AG09319 (cell line): Measurements from ENCODE around the gene AMH.

Source experiments
- DNase-seq: peaks from one replicate; pipeline ENCODE4 v3.0.0-alpha.2; 2010; ENCODE audit warnings: low read depth; ENCODE audit errors: extremely low read depth
- CTCF ChIP-seq: IDR thresholded peaks from 2 replicates; pipeline ENCODE4 v1.5.1; 2011; ENCODE audit warnings: low read depth, mild to moderate bottlenecking, inconsistent platforms, low read length, moderate library complexity

The AMH gene

DNA sequence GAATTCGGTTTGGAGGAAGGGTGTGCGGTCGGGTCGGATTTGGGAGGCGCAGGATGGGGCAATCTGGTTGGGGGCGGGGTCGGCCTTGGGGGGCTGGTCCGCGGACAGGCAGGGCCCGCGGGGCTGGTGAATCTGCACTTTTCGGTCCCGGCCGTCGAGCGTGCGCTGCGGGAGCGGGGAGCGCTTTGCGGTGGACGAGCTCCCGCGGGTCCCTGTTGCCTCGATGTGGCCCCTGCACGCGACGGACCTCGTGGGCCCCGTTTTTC, 21.0 kb downstream of the AMH start:
- no peak for TF ChIP-seq CTCF
- no peak for DNase-seq

DNA sequence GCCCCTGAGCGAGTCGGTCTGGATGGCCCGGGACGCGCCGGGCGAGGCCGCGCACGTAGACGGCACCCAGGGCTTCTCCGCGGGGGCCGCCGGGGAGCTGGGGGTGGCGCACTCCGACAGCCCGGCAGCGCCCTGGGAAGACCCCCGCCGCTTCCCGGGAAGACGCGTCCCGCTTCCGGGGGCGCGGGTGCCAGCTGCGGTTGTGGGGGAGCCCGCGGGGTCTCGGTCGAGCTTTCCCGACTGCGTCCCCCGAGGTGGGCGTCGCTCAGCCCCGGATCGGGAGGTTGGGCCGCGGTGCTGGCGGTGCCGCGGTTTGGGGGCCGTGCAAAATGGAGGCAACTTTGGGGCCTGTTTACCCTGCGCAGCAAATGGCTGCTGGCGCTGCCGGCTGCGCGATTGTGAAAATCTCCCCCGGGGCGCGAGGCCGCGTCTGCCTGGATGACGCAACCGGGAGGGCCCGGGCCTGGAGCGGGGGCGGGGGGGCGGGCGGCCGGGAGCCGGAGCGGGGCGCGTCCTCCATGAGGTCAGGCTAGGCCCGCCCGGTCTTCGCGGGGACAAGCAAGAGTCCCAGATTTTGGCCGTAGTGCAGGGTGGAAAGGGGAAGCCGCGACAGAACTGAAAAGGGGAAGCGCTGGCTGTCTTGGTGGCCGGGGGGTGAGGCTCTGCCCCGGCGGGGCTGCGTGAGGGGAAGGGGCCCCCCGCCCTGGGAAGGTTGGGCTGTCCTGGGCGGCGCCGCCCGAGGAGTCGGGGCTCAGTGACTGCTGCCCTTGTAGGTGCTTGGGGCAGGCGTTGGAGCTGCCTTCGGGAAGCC, 21.5 kb downstream of the AMH start:
- DNase-seq: peak; percentile 67
- no peak for TF ChIP-seq CTCF

DNA sequence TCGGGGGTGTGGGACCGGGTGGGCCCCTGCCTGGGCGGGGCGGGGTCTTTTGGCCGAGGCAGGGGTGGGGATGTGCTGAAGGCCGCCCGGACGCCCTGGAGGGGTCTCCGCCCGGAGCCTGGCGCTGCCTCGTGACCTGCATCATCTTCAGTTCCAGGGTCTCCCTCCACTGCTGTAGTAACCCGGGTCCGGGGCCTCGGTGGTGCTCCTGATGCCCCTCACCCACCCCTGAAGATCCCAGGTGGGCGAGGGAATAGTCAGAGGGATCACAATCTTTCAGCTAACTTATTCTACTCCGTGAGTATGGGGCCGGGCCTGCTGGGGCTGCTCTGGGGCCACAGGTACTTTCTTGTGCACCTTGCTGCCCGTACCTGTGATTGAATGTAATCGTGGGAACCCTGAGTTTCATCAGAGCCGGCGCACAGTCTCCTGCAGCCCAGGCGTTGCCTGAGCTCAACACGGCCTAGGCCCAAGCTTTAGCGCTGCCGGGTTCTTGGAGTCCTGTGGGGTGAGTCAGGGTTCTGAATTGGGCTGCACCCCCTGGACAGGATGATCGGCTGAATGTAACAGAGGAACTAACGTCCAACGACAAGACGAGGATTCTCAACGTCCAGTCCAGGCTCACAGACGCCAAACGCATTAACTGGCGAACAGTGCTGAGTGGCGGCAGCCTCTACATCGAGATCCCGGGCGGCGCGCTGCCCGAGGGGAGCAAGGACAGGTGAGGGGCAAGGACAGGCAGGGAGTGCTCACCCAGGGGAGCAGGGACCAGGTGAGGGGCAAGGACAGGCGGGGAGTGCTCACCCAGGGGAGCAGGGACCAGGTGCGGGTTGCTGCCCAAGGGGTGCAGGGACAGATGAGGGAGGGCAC, 22.3 kb downstream of the AMH start:
- no peak for TF ChIP-seq CTCF
- DNase-seq: no peak

- TF ChIP-seq CTCF: peak; percentile 82
- DNase-seq: no peak
These were observed 24.4 kb downstream of the AMH start for GRCh38 chr19:2273356-2274184.

GRCh38 chr19:2274185-2274711, 25.1 kb downstream of the AMH start:
- no peak for DNase-seq
- TF ChIP-seq CTCF: no peak

DNA sequence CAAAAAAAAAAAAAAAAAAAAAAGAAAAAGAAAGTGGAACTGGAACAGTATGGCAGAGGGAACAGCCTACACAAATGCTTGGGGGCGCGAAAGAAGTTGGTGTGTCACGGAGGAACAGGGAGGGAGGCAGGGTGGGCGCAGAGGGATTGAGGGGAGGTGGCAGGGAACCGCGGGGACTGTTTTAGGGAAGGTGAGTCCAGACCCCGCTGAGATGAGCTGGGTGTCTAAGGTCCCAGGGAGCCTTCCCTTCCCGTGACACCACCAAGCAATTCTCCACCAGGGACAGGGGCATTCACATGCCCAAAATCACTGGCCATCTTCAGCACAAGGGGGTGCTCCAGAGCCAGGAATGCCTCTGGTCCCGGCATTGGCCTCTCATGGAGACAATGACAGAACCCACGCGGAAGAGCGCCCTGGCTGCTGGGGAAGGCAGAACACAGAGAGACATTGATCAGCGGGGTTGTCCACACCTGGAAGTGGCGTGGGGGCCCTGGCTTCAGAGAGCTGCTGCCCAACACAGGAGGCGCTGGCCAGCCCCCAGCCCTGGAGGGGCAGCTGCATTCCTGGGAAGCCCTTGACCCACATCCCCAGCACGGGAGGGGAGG, 25.9 kb downstream of the AMH start:
- DNase-seq: no peak
- TF ChIP-seq CTCF: peak; percentile 61
